ENCODE measurements around the gene FKBP14.

DNA sequence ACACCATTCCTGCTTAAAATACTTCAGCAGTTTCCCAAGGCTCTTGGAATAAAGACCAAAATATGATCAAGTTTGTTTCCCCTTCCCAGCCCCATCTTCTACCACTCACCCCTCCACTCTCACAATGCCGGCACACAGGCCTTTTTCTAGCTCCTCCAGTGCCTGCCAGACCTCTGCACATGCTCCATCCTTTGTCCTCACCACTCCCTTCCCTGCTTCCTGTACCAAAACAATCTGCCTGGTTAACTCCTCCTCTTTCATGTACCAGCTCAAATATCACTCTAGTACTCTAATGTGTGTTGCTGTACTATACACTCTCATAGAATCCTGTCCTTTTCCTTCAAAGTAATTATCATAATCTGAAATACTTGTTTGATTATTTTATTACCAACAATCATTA is 56.3 kb downstream of the FKBP14 start:
- TF ChIP-seq, protein P1, sequence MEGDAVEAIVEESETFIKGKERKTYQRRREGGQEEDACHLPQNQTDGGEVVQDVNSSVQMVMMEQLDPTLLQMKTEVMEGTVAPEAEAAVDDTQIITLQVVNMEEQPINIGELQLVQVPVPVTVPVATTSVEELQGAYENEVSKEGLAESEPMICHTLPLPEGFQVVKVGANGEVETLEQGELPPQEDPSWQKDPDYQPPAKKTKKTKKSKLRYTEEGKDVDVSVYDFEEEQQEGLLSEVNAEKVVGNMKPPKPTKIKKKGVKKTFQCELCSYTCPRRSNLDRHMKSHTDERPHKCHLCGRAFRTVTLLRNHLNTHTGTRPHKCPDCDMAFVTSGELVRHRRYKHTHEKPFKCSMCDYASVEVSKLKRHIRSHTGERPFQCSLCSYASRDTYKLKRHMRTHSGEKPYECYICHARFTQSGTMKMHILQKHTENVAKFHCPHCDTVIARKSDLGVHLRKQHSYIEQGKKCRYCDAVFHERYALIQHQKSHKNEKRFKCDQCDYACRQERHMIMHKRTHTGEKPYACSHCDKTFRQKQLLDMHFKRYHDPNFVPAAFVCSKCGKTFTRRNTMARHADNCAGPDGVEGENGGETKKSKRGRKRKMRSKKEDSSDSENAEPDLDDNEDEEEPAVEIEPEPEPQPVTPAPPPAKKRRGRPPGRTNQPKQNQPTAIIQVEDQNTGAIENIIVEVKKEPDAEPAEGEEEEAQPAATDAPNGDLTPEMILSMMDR (IDR thresholded peaks at IDR 0.05; ENCODE audit: low read depth, low read length, poor library complexity, severe bottlenecking): no peak
- no peak for TF ChIP-seq EZH2phosphoT487 (IDR thresholded peaks at IDR 0.05; ENCODE audit: borderline replicate concordance, low read length)
